ENCODE data around the gene TGIF2.

TGIF2 gene

DNA sequence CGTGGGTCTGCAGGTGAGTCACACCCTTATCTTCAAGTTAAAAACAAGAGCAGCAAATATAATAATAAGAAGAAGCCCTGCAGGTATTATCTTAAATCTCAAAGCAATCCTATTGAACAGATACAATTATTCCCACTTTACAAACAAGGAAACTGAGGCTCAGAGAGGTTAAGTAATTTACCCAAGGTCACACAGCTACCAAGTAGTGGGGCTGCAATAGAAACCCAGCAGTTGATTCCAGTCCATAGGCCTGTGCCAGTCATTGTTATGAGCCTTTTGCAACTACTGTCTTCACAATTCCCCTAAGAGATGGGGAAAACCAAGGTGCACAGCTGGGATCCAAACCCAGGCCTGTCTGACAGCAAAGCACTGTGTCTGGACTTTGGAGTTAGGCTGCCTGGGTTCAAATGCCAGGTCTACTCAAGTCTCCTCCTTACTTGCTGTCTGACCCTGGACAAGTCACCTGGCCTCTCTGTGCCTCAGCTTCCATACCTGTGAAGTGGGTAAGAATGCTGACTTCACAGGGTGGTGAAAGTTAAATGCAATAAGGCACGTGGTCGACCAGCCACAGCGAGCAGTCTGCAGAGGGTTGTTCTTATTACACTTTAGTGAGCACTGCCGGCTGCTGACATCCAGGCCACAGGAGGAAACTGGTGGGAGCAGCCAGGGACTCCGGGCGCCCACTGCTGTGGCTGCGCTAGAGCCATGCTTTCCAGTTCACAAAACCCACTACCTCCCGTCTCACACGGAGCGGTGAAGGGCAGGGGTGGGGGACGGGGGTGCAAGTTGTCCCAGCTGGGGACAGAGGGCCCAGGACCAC, 26.0 kb upstream of the TGIF2 start:
- no peak for DNase-seq

DNA sequence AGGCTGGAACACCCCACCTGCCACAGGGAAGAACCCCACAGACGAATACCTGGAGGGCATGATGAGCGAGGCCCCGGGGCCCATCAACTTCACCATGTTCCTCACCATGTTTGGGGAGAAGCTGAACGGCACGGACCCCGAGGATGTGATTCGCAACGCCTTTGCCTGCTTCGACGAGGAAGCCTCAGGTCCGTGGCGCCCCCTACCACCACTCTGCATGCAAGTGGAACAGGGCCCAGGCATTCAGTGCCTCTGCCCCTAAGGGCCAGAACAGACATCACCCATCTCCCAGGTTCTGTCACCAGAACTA, 25.4 kb upstream of the TGIF2 start:
- DNase-seq = no peak

DNA sequence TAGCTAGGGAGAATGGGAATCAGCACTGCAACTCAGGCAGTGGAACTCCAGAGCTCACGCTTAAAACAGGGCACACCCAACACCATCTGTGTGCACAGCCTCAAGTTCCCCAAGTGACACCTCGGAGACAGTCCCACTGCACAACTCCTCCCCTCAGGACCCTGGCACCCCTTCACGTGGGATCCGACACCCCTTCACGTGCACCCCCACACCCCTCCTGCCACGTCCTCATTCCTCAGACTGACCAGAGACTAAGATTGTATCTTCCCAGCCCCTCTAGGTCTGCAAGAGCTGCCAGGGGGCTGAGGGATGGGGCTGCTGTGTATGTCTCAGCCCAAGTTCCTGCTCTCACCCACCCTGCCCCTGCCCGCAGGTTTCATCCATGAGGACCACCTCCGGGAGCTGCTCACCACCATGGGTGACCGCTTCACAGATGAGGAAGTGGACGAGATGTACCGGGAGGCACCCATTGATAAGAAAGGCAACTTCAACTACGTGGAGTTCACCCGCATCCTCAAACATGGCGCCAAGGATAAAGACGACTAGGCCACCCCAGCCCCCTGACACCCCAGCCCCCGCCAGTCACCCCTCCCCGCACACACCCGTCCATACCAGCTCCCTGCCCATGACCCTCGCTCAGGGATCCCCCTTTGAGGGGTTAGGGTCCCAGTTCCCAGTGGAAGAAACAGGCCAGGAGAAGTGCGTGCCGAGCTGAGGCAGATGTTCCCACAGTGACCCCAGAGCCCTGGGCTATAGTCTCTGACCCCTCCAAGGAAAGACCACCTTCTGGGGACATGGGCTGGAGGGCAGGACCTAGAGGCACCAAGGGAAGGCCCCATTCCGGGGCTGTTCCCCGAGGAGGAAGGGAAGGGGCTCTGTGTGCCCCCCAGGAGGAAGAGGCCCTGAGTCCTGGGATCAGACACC, 24.4 kb upstream of the TGIF2 start:
- DNase-seq = no peak

DNA sequence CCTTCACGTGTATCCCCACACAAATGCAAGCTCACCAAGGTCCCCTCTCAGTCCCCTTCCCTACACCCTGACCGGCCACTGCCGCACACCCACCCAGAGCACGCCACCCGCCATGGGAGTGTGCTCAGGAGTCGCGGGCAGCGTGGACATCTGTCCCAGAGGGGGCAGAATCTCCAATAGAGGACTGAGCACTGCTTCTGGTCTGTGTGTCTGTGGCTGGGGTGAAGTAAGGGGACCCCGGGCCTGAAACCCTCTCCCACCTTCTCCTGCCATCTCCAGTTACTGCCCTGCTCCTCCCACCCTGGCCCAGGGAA, 23.8 kb upstream of the TGIF2 start:
- DNase-seq = no peak

DNA sequence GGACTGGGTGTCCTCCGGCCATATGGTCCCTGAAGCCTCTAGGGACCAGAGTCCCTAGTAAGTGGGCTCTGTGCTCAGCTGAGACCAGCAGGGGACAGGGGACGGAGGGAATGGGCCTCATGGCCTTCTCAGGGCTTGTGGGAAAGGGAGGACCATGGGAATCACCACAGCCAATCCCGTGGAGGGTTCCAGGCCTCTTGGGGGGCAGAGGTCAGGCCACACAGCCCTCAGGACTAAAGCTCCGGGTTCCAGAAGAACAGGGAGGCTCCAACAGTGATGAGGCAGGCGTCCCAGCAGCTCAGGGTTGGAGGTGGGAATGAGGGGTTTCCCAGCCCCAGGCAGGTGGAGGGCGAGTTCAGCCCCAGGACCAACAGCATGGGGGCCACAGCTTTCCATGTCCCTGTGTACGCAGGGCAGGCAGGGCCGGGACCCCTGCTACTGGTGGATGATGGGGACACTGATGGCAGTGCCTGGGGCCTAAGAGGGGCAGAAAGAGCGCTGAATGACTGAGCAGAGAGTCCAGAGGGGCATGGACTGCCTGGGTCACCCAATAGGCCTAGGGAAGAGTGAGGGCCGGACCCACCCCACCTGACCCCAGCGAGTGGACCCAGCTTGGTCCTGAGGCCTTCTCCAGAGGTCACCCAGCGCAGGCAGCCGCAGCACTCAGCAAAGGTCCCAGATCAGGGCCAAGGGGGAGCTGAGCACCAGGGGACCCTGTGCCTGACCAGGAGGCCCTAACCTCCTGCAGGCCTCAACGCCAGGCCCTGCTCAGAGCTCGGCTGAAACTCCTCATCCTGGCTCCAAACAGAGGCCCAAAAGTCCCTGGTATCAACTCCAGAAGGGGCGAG, 23.2 kb upstream of the TGIF2 start:
- no peak for DNase-seq

DNA sequence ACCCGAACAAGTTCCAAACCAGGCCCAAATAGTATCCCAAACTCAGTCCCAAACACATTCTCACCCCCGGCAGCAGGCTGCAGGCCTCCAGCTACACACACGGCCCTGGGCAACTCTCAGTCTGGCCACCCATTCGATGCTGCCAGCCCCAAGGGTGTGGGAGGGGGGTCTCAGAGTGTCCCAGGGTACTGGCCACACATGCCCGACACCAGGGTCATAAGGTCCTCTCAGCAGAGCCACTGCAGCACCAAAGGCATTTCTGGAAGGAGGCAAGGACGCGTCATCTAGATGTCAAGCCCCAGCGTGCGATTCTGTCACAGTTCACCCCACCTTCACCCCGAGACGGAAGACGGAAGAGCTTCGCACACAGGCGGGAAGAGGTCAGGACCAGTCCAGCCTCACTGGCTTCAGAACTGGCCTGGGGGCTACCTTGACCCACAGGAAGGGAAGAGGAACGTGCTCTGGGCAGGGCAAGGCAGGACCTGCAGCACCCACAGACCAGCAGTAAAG, 22.6 kb upstream of the TGIF2 start:
- no peak for DNase-seq

DNA sequence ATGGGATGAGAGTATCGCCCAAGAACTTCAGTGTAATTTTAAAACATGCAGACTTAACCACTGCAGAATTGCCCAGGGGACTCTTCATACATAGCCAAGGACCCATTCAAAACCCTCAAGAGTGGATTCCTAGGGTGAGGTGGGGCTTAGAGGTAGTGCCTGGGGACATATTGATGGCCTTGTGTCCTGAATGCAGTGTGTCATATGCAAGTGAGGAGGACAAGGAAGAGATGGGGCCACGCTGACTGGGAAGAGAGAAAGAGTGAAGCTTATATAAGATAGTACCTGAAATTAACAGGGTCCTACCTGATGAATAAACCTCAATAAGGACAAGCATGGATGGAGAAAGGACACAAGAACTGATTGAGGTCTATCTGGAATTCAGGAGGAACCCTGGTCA, 18.1 kb upstream of the TGIF2 start:
- no peak for DNase-seq

DNA sequence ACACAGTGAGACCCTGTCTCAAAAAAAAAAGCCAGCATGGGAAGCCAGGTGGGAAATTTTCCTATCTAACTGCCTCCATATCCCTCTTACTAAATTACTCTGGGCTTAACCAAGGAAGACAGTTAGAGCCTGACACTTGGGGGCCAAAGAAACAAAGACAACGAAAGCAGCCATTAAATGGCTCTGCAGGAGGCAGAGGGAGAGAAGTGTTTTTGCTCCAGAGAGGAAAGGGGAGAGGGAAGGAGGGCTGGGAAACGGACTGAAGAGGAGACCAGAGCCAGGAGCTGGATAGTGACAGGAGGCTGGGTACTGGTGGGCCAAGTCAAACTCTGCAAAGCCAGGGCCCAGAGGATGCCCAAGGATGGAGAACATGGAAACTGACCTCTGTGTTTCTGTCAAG, 10.7 kb upstream of the TGIF2 start:
- no peak for DNase-seq

DNA sequence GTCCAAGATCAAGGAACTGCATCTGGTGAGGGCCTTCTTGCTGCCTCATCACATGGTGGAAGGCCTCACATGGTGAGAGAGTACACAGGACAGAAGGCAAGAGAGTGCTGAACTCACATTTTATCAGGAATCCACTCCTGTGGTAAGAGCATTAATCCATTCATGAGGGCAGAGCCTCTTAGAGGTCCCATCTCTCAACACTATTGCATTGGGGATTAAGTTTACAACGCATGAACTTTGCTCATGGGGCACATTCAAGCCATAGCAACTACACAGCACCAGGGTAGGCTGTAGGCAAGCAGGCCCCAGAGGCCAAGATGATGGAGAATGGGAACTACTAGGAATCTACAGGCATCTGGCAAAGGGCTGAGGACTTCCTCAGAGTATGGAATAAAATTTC, 10.0 kb upstream of the TGIF2 start:
- no peak for DNase-seq

DNA sequence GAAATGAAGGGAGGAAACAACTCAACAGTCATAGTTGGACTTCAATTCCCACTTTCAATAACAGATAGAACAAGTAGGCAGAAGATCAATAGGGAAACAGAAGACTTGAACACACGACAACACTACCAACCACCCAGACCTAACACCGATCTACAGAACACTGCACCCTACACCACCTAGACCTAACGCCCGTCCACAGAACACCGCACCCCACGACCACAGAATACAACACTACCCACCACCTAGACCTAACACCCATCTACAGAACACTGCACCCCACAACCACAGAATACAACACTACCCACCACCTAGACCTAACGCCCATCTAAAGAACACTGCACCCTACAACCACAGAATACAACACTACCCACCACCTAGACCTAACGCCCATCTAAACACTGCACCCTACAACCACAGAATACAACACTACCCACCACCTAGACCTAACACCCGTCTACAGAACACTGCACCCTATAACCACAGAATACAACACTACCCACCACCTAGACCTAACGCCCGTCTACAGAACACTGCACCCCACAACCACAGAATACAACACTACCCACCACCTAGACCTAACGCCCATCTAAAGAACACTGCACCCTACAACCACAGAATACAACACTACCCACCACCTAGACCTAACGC, 9.2 kb upstream of the TGIF2 start:
- DNase-seq = peak; percentile 46

DNA sequence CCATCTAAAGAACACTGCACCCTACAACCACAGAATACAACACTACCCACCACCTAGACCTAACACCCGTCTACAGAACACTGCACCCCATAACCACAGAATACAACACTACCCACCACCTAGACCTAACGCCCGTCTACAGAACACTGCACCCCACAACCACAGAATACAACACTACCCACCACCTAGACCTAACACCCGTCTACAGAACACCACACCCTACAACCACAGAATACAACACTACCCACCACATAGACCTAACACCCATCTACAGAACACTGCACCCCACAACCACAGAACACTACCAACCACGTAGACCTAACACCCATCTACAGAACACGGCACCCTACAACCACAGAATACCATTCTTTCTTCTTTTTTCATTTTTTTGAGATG, 8.7 kb upstream of the TGIF2 start:
- DNase-seq = peak; percentile 57

DNA sequence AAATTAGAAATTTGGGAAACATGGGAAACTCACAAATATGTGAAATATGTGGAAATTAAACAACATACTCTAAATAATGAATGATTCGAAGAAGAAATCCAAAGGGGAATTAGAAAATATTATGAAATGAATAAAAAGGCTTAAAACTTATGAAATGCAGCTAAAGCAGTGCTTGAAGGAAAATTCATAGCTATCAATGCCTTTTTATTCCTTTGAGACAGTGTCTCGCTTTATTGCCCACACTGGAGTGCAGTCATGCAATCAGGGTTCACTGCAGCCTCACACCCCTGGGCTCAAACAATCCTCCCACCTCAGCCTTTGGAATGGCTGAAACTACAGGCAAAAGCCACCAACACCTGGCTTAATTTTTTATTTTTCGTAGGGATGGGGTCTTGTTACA, 7.9 kb upstream of the TGIF2 start:
- DNase-seq = no peak

DNA sequence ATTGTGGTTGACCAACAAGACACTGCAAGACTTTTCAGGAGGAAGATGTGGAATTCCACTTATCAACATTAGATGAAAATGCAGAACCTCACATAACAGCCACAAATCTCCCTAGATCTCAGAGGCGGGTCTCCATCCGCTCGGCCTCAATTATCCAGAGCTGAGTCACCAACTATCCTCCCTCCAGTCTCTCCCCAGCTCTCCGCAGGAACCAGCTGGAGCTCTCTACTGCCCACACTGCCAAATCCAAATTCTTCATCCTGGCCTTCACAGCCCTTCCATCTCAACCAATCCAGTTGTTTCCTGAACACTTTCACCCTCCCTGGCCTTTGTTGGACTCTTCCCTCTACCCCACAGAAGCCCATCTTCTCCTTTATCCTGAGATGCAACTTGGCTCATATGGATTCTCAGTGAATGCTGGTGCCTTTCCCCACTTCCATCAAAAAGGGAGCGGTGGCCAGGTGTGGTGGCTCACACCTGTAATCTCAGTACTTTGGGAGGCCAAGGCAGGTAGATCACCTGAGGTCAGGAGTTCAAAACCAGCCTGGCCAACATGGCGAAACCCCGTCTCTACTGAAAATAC, 3.5 kb upstream of the TGIF2 start:
- DNase-seq = no peak

DNA sequence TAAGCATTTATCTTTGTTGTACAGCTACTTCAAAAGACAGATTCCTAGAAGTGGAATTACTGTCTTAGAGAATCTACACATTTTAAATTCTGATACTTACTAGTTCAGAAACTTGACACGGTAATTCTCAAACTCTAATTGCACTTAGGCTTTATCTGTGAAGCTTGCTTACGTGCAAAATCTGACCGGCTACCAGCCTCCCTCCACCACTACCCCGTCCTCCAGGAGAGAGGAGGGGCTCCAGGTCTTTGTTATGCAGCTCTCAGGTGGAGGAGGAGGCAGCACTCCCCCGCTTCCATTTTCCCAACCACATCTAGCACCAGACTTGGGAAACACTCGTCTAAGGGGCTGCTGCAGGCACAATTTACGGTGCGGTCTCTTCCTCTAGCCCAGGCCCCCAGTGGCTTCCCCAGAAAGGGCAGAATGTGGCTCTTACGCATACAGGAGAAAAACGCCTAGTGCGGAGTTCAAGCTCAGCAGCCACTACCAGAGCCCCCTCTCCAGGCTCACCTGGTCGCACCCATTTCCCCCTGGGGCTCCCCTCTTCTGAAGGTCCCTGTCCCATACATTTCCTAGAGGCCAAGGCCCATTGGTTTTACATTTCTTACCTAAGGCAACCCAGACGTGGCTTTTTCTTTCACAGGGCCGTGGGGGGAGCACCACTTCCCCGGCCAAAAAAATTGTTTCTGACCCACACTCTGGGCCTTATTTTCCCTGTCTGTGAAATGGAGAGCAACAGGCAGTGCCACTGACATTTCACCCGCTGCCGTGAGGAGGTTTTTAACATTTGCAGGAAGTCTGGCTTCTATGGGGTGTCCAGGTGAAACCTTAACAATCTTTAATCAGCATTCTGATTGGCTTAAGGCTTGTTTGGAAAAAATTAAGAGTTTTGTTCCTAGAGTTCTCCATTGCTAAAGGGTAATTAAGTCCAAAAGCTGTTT, 1.6 kb upstream of the TGIF2 start:
- DNase-seq = no peak

DNA sequence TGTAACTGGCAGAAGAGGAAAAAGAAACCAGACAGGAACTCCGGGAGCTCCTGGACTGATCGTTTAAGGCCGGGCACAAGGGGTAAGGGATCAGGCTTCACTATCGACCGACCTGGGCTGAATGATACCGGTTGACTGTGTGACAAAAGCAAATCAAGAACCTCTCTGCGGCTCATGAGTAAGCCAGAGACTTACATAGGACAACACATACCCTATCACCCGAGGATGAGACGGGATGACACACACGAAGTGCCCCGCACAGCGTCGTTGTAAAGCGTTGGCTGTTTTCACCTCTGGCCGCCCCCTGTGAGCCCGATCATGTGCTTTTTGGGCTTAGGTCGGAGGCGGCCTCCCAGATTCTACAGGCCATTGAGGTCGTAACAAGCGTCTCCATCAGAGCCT, 695 bp upstream of the TGIF2 start:
- DNase-seq = peak; percentile 75

DNA sequence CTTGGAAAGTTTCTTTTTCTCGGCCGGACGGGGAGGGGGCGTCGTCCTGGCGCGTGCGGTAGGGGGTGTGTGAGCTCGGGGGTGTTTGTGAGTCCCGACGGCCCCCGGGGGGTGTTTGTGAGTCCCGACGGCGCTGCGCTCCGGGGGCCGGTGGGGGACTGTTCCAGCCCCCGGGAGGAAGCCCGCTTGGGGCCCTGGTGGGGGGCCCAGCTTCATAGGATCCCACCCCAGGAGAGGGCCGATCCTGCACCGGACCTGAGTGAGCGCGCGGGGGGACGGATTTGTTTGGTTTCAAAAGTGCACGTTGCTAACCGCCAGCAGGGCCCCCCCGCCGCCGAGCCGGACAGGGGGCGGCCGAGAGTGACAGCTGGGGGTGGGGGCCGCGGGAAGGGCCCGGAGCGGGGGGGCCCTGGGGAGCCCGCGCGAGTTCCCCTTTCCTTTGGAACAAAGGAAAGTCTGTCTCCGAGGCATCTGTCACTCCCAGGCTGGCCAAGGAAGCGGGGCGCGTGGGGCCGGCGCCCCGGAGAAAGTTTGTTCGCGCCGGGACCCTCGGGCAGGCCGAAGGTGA, 485 bp downstream of the TGIF2 start:
- peak; percentile 56 for DNase-seq

DNA sequence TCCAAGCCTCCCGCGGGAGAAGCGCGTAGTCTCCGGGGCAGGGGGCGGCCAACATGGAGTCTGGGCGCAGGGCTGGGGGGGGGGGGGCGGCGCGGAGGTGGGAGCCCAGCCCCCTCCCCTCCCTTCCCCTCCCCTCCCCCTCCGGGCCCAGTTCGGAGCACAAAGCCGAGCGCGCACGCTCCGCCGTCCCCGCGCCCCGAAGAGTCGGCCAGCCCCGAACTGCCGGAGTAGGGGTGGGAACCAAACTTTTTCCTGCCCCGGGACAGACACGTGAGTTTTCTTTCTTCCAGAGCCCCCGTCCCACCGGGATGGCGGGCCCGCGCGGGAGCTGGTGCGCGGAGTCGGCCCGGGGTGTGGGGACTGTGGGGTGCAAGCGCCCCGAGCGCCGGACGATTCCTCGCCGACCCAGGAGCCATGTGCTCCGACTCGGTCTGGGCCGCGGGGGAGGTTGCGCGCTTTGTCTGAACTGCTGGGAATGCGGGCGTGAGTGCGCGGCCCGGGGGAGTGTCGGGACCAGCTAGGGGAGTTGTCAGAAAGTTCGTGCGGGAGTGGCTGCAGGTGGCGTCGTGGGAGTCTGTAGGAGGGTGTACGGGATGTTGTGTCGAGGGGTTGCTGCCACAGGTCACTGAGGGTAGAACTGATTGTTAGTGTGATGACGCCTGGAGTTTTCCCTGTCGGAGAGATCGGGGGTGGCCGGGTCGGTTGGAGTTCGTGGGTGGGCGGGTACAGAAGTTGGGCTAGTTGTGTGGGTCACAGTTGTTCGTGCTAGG, 1.2 kb downstream of the TGIF2 start:
- peak; percentile 63 for DNase-seq

DNA sequence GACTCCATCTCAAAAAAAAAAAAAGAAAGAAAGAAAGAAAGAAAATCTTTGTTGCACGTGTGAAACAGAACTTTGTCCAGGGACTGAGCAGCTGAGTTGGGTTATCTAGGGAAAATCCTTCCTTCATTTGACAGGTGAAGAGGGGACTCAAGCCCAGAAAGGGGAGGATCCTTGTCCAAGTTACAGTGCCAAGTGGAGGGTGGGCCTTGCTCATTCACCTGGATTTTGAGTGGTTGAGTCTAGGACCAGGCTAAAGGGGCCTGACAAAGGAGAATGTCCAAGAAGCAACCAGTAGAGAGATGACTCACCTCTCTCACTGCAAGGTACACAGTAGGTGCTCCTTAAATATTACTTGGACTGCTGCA, 2.7 kb downstream of the TGIF2 start:
- no peak for DNase-seq

DNA sequence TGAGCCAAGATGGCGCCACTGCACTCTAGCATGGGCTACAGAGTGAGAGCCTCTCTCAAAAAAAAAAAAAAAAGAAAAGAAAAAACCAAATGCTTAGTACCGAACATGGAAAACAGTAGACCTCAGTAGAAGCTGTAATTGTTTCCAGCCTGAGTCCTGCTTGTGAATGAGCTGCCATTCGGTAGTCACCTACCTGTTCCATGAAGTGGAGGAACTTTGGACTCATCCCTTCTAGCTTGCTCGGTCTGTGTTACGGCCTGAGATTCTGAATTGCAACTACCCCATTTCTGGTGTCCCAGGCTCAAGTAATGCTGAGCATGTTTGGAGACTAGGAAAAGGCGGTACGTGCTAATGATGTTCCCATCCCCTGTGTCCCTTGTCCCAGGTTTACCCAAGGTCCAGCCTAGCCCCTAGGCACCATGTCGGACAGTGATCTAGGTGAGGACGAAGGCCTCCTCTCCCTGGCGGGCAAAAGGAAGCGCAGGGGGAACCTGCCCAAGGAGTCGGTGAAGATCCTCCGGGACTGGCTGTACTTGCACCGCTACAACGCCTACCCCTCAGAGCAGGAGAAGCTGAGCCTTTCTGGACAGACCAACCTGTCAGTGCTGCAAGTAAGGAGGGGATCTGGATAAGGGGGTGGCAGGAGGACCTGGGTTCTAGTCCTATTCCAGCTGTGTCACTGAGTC, 5.1 kb downstream of the TGIF2 start:
- DNase-seq = no peak
